Measurements from ENCODE around the gene HAUS5.

HAUS5 gene, protein sequence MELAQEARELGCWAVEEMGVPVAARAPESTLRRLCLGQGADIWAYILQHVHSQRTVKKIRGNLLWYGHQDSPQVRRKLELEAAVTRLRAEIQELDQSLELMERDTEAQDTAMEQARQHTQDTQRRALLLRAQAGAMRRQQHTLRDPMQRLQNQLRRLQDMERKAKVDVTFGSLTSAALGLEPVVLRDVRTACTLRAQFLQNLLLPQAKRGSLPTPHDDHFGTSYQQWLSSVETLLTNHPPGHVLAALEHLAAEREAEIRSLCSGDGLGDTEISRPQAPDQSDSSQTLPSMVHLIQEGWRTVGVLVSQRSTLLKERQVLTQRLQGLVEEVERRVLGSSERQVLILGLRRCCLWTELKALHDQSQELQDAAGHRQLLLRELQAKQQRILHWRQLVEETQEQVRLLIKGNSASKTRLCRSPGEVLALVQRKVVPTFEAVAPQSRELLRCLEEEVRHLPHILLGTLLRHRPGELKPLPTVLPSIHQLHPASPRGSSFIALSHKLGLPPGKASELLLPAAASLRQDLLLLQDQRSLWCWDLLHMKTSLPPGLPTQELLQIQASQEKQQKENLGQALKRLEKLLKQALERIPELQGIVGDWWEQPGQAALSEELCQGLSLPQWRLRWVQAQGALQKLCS

DNA sequence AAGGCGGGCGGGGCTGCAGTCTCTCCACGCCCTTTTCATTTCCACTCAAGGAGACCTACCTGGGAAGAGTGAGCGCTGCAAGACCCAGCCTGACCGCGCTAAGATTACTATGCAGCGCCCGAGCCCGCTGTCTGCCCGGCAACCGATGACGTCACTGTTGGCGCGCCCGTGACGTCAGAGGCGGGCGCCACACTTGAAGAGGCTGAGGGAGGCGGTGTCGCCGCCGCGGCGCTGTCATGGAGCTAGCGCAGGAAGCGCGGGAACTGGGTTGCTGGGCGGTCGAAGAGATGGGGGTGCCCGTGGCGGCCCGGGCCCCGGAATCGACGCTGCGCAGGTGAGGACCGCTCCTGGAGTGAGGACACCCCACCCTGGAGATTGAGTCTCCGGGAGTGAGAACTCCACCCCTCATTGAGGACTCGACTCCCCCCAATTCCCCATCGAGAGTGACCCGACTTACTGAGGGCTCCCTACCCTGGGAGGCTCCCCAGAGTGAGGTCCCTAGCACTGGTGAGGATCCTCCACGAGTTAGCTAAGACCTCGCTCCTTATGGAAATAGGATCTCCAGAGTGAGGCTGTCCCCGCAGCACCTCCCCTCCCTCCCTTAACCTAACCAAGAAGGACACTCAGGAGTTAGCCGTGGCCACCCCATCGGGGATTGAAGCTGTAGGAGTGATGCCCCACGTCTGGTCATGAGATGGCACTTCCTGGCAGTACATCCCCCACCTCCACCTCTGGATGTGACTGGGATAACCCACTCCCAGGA is at the start of gene HAUS5:
TSS of gene HAUS5 (plus strand) at position 177 of the 763 bp plus-strand sequence. CDS start at position 237, 60 bp downstream.
- TF ChIP-seq, protein P1, sequence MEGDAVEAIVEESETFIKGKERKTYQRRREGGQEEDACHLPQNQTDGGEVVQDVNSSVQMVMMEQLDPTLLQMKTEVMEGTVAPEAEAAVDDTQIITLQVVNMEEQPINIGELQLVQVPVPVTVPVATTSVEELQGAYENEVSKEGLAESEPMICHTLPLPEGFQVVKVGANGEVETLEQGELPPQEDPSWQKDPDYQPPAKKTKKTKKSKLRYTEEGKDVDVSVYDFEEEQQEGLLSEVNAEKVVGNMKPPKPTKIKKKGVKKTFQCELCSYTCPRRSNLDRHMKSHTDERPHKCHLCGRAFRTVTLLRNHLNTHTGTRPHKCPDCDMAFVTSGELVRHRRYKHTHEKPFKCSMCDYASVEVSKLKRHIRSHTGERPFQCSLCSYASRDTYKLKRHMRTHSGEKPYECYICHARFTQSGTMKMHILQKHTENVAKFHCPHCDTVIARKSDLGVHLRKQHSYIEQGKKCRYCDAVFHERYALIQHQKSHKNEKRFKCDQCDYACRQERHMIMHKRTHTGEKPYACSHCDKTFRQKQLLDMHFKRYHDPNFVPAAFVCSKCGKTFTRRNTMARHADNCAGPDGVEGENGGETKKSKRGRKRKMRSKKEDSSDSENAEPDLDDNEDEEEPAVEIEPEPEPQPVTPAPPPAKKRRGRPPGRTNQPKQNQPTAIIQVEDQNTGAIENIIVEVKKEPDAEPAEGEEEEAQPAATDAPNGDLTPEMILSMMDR (IDR thresholded peaks at IDR 0.05), result peak; percentile 14; the same call in 1 of the 2 replicates
- no peak for TF ChIP-seq ZFX (IDR thresholded peaks at IDR 0.05; ENCODE audit: borderline replicate concordance)
- H3K27ac ChIP-seq, result peak within 1 kb of the TSS; percentile 60

DNA sequence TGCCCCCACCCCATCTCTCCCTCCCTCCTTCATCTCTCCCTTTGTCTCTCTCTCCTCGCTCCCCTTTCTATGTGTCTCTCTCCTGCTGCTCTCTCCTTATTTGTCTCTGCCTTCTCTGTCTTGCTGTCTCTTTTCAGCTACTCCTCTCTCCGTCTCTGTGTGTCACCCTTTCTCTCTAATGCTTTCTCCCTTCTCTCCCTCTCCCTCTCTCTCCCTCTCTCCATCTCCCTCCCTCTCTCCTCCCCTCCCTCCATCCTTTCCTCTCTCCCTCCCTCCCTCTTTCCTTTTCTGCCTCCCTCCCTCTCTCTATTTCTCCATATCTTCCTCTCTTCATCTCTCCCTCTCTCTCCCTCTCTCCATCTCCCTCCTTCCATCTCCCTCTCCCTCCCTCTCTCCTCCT is 49.8 kb upstream of the HAUS5 start:
- no peak for TF ChIP-seq ZFX (IDR thresholded peaks at IDR 0.05; ENCODE audit: borderline replicate concordance)
- TF ChIP-seq, protein P1 (IDR thresholded peaks at IDR 0.05), result no peak
- no peak overlapping the region for H3K27ac ChIP-seq

- no peak for TF ChIP-seq ZFX (IDR thresholded peaks at IDR 0.05; ENCODE audit: borderline replicate concordance)
- TF ChIP-seq, protein P1 (IDR thresholded peaks at IDR 0.05), result no peak
- H3K27ac ChIP-seq, result no peak within 1 kb of the TSS
Measured at GRCh38 chr19:35563207-35563829, 49.2 kb upstream of the HAUS5 start, which contains the start of gene ATP4A. ATP4A (minus strand) TSS chr19:35563658; CDS start chr19:35563629, 29 bp downstream.

- H3K27ac ChIP-seq, result no peak overlapping the region
- TF ChIP-seq, protein P1 (IDR thresholded peaks at IDR 0.05), result no peak
- TF ChIP-seq ZFX (IDR thresholded peaks at IDR 0.05; ENCODE audit: borderline replicate concordance), result no peak
Measured at GRCh38 chr19:35565016-35565856, 47.3 kb upstream of the HAUS5 start.

GRCh38 chr19:35566738-35567137 is 45.8 kb upstream of the HAUS5 start:
- no peak overlapping the region for H3K27ac ChIP-seq
- TF ChIP-seq, protein P1 (IDR thresholded peaks at IDR 0.05), result no peak
- TF ChIP-seq ZFX (IDR thresholded peaks at IDR 0.05; ENCODE audit: borderline replicate concordance), result no peak

DNA sequence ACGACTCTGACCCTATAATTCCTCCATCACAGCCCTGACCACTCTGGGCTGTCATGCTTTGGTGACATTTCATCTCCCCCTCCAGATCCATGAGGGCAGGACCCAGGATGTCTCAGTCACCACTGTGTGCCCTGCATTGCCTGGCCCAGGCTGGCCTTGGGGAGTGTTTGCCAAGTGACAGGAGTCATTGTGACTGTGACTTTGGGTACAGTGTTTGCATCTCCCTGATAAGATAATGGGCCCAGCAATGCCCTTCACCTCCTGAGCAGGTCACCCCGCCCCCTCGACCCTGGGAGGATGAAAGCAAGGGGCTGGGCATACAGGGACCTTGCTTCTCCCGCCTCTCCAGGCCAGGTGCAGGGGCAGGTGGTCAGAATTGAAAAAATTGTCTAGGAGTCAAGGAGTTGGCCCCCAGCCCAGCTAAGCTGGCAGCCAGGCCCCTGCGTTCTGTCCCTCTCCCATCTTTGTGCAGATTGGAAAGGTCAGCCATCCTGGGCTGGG is 43.2 kb upstream of the HAUS5 start:
- H3K27ac ChIP-seq, result no peak overlapping the region
- TF ChIP-seq ZFX (IDR thresholded peaks at IDR 0.05; ENCODE audit: borderline replicate concordance), result no peak
- TF ChIP-seq, protein P1 (IDR thresholded peaks at IDR 0.05), result no peak

Data from 22Rv1 (cell line).